Measurements from ENCODE around the gene FAM234B. TPM values are rescaled to one million over a fixed set of nuclear protein-coding genes. Genes with fewer than 3 reads are reported as not detected.
A peak's percentile ranks its signal among the peaks of the same experiment; 100 is the strongest.

FAM234B gene
- total RNA-seq, 4 donors from 2014 or later = 15.7 to 23.2 (median 19.3) TPM

DNA sequence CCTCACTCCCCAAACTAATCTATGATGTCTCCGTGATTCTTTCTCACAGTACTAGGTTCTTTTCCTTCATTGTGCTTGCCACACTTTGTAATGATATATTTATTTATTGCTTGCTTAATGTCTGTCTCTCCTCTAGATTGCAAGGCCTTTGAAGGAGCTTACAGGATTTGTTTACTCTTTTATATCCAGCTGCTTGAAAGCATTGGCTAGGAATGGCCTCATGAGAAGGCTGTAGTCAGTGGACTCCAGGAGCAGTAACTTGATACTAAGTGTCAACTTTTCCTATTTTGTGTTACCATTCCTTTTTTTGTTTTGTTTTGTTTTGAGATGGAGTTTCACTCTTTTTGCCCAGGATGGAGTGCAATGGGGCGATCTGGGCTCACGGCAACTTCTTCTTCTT, 7.3 kb upstream of the FAM234B start:
- Histone ChIP-seq H3K36me3 (no peaks in the 10 kb centered on the region), H3K4me3 (replicated peaks in 1 of 3) (no peak overlapping the region), H3K9me3 (no peaks in the 10 kb centered on the region), H3K27me3 (no peaks in the 10 kb centered on the region), H3K27ac (no peak overlapping the region), H3K4me1 (peaks cover 37 to 38% of the 10 kb centered on the region in 2 donors)
- 96 to 98% methylated on average over 3 of the region's 3 CpGs for WGBS, 2 donors
- no peak for DNase-seq
- intact Hi-C loops (cut with DNase I) = loop anchor here (10.0 kb wide), 1 partner anchor 48 kb away; no protein-coding TSS in a partner anchor
- TF ChIP-seq, protein P1, sequence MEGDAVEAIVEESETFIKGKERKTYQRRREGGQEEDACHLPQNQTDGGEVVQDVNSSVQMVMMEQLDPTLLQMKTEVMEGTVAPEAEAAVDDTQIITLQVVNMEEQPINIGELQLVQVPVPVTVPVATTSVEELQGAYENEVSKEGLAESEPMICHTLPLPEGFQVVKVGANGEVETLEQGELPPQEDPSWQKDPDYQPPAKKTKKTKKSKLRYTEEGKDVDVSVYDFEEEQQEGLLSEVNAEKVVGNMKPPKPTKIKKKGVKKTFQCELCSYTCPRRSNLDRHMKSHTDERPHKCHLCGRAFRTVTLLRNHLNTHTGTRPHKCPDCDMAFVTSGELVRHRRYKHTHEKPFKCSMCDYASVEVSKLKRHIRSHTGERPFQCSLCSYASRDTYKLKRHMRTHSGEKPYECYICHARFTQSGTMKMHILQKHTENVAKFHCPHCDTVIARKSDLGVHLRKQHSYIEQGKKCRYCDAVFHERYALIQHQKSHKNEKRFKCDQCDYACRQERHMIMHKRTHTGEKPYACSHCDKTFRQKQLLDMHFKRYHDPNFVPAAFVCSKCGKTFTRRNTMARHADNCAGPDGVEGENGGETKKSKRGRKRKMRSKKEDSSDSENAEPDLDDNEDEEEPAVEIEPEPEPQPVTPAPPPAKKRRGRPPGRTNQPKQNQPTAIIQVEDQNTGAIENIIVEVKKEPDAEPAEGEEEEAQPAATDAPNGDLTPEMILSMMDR (IDR thresholded peaks at IDR 0.05) = no peak
- no peak for TF ChIP-seq POLR2A (IDR thresholded peaks at IDR 0.05)

DNA sequence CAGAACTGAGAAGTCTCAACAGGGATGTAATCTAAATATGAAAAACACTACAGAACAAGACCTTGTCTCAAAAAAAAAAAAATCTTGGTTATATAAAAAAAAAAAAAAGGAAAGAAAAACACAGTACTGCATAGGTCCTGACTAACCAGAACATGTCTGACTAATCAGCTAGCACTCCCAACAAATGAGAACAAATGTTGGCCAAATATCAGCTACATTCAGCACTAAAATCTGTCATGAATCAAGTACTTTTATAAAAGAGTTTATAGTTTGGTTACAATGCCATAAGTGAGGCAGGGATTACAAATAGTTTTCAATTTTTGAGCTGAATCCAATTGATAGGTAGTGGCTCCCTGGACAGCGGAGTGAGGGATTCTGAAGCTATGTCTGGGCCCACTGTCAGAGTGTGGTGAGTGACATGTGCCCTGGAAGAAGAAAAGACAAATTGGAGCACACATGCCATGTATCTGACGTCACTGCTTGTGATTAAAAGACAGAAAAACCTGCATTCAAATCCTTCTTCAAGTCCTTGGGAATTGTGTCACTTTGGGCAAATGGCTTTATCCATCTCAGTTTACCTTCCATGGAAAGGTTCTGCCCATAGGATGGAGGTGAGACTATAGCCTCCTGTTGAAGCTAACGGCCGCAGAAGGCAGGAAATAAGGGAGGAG, 5.6 kb upstream of the FAM234B start:
- DNase-seq = no peak
- WGBS, 2 donors = 90% methylated on average over 4 of the region's 4 CpGs
- intact Hi-C loops (cut with DNase I) = loop anchor here (10.0 kb wide), 1 partner anchor 46 kb away; no protein-coding TSS in a partner anchor
- Histone ChIP-seq H3K9me3 (no peaks in the 10 kb centered on the region), H3K4me3 (replicated peaks in 1 of 3) (no peak overlapping the region), H3K4me1 (peaks cover 42 to 53% of the 10 kb centered on the region in 2 donors), H3K36me3 (no peaks in the 10 kb centered on the region), H3K27ac (peak overlapping the region; percentile 85 to 97 (median 87)), H3K27me3 (no peaks in the 10 kb centered on the region)
- TF ChIP-seq, protein P1 (IDR thresholded peaks at IDR 0.05) = no peak
- TF ChIP-seq POLR2A (IDR thresholded peaks at IDR 0.05) = no peak

- peak overlapping the region; percentile 85 to 97 (median 87) for H3K27ac ChIP-seq
- H3K36me3 ChIP-seq = no peaks in the 10 kb centered on the region
- 38 to 60% methylated on average over 5 of the region's 5 CpGs for WGBS, 2 donors
- H3K9me3 ChIP-seq = no peaks in the 10 kb centered on the region
- H3K4me1 ChIP-seq = peaks cover 46 to 57% of the 10 kb centered on the region in 2 donors
- peak in 1 of 2 donors; percentile 30 for DNase-seq
- no peaks in the 10 kb centered on the region for H3K27me3 ChIP-seq
- intact Hi-C loops (cut with DNase I) = loop anchor here (10.0 kb wide), 1 partner anchor 45 kb away; no protein-coding TSS in a partner anchor
- H3K4me3 ChIP-seq (replicated peaks in 1 of 3) = no peak overlapping the region
- TF ChIP-seq POLR2A (IDR thresholded peaks at IDR 0.05) = peak in 1 of 2 donors; percentile 20
- TF ChIP-seq, protein P1 (IDR thresholded peaks at IDR 0.05) = no peak
Measured at GRCh38 chr12:13039328-13039956, 4.7 kb upstream of the FAM234B start.

- Histone ChIP-seq H3K36me3 (no peaks in the 10 kb centered on the region), H3K27me3 (no peaks in the 10 kb centered on the region), H3K27ac (peak overlapping the region; percentile 85 to 97 (median 87)), H3K9me3 (no peaks in the 10 kb centered on the region), H3K4me1 (peaks cover 57 to 68% of the 10 kb centered on the region in 2 donors), H3K4me3 (replicated peaks in 1 of 3) (no peak overlapping the region)
- TF ChIP-seq POLR2A (IDR thresholded peaks at IDR 0.05) = peak in 1 of 2 donors; percentile 54
- TF ChIP-seq, protein P1 (IDR thresholded peaks at IDR 0.05) = peak in 1 of 6 experiments; percentile 2
- intact Hi-C loops (cut with DNase I) = no loop called here
- 16 to 56% methylated on average over 2 of the region's 2 CpGs for WGBS, 2 donors
- DNase-seq = peak; percentile 77 to 78
Measured at GRCh38 chr12:13041224-13041623, 3.0 kb upstream of the FAM234B start.
